NCI-H345 (cell line): ENCODE results near the gene ATP13A2.
"Not testable (repeated sequence)": the region's sequence is repeated elsewhere in the genome, so short reads cannot be mapped to it uniquely, and the experiment has no call there.

Experiments
- DNase-seq: peaks from one replicate; lab custom pipeline; 2025; lab: John Stamatoyannopoulos, UW

ATP13A2 gene

GRCh38 chr1:16957731-16958130, 54.0 kb downstream of the ATP13A2 start:
- no peak for DNase-seq

- no peak for DNase-seq
Measured at GRCh38 chr1:16956775-16957174, 55.0 kb downstream of the ATP13A2 start.

- DNase-seq = no peak
Measured at GRCh38 chr1:16955186-16955585, 56.5 kb downstream of the ATP13A2 start.

GRCh38 chr1:16954579-16954978, 57.1 kb downstream of the ATP13A2 start:
- no peak for DNase-seq

GRCh38 chr1:16952376-16952775, 59.4 kb downstream of the ATP13A2 start:
- not testable (repeated sequence) for DNase-seq

GRCh38 chr1:16949026-16949425, 62.7 kb downstream of the ATP13A2 start:
- DNase-seq = not testable (repeated sequence)

- peak; percentile 85 for DNase-seq
Measured at GRCh38 chr1:16948282-16948891, 63.3 kb downstream of the ATP13A2 start.

- DNase-seq = no peak
Measured at GRCh38 chr1:16946646-16947045, 65.1 kb downstream of the ATP13A2 start.

- not testable (repeated sequence) for DNase-seq
Measured at GRCh38 chr1:16946185-16946584, 65.5 kb downstream of the ATP13A2 start.

- DNase-seq = not testable (repeated sequence)
Measured at GRCh38 chr1:16945512-16945911, 66.2 kb downstream of the ATP13A2 start.

GRCh38 chr1:16944038-16944437, 67.7 kb downstream of the ATP13A2 start:
- DNase-seq = no peak

- not testable (repeated sequence) for DNase-seq
Measured at GRCh38 chr1:16939386-16940180, 72.1 kb downstream of the ATP13A2 start.

GRCh38 chr1:16938351-16939321, 73.1 kb downstream of the ATP13A2 start:
- DNase-seq = no peak

GRCh38 chr1:16936580-16936979, 75.1 kb downstream of the ATP13A2 start:
- DNase-seq = not testable (repeated sequence)
